COR-L47 (cell line): ENCODE measurements around the gene MTA2.
"Not testable (repeated sequence)": the region's sequence is repeated elsewhere in the genome, so short reads cannot be mapped to it uniquely, and the experiment has no call there.

Source experiments
- DNase-seq: peaks from one replicate; lab custom pipeline; 2025; lab: John Stamatoyannopoulos, UW

MTA2 gene

GRCh38 chr11:62566247-62566646, 35.4 kb downstream of the MTA2 start:
- DNase-seq, result no peak

- no peak for DNase-seq
Observed at GRCh38 chr11:62565100-62565802, 36.4 kb downstream of the MTA2 start.

GRCh38 chr11:62561677-62562230, 39.9 kb downstream of the MTA2 start:
- not testable (repeated sequence) for DNase-seq

- DNase-seq, result no peak
Observed at GRCh38 chr11:62560566-62561103, 41.0 kb downstream of the MTA2 start.

- not testable (repeated sequence) for DNase-seq
Observed at GRCh38 chr11:62559626-62560025, 42.0 kb downstream of the MTA2 start.

- DNase-seq, result no peak
Observed at GRCh38 chr11:62559204-62559603, 42.5 kb downstream of the MTA2 start.

GRCh38 chr11:62558669-62559068, 43.0 kb downstream of the MTA2 start:
- no peak for DNase-seq

GRCh38 chr11:62556875-62557631, 44.6 kb downstream of the MTA2 start:
- DNase-seq, result no peak

- no peak for DNase-seq
Observed at GRCh38 chr11:62556108-62556874, 45.4 kb downstream of the MTA2 start.

- no peak for DNase-seq
Observed at GRCh38 chr11:62555464-62556107, 46.1 kb downstream of the MTA2 start.

GRCh38 chr11:62554387-62555167, 47.1 kb downstream of the MTA2 start:
- DNase-seq, result no peak

GRCh38 chr11:62553839-62554361, 47.8 kb downstream of the MTA2 start:
- no peak for DNase-seq

GRCh38 chr11:62553080-62553838, 48.4 kb downstream of the MTA2 start:
- DNase-seq, result no peak

GRCh38 chr11:62552485-62553079, 49.1 kb downstream of the MTA2 start:
- DNase-seq, result no peak

- not testable (repeated sequence) for DNase-seq
Observed at GRCh38 chr11:62550478-62550877, 51.2 kb downstream of the MTA2 start.

- DNase-seq, result no peak
Observed at GRCh38 chr11:62548545-62549335, 52.9 kb downstream of the MTA2 start.

GRCh38 chr11:62547691-62548281, 53.9 kb downstream of the MTA2 start:
- DNase-seq, result no peak
